ENCODE measurements around the gene USP49.

DNA sequence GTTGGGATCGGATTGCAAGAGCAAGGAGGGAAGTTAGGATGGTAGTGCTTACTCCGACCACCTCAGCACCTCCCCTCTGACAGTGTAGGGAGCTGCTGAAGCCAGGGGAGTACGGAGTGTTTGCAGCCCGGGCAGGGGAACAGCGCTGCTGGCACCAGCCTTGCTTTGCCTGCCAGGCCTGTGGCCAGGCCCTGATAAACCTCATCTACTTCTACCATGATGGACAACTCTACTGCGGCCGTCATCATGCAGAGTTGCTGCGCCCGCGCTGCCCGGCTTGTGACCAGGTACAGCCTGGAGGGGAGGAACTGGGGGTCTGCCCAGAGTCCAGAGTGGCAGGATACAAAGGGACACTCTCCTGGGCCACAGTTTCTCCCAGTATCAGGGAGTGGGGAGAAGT is 109.9 kb downstream of the USP49 start:
- TF ChIP-seq POLR2A (IDR thresholded peaks at IDR 0.05; ENCODE audit: low read depth, low read length) = no peak
- TF ChIP-seq TAF1 (IDR thresholded peaks at IDR 0.05; ENCODE audit: borderline replicate concordance, low read depth, low read length) = no peak

All from GM12892 (cell line).